Loucy (cell line): ENCODE data around the gene NGRN.

Source experiments
- CTCF ChIP-seq: fragments of 200-600 bp; sonication (generic); conservative IDR thresholded peaks from 2 replicates; pipeline ENCODE4 v1.5.1; 2014; ENCODE audit warnings: mild to moderate bottlenecking, antibody characterized with exemption, low read length
- EZH2phosphoT487 ChIP-seq: fragments of 200-600 bp; IDR thresholded peaks from 2 replicates; pipeline ENCODE4 v1.6.1; 2018; ENCODE audit warnings: antibody characterized with exemption, mild to moderate bottlenecking, moderate library complexity, borderline replicate concordance

GRCh38 chr15:90300541-90300940 is 35.1 kb downstream of the NGRN start:
- TF ChIP-seq CTCF (no peak), EZH2phosphoT487 (no peak)
